ENCODE measurements around the gene OTOP2. TPM values are rescaled to one million over a fixed set of nuclear protein-coding genes. Genes with fewer than 3 reads are reported as not detected.

OTOP2 gene
- total and polyA plus RNA-seq, 2 of the 8 experiments (the other 6 are each of a cell fraction or from before 2014, with no cell fraction given): 0.23 TPM; not detected in 1

- POLR2A ChIA-PET (ENCODE audit: partially characterized antibody): interaction anchor here (1.0 to 1.8 kb wide), 2 partner anchors 14 to 18 kb away, joined by 4 to 5 read pairs; partner anchors contain the start of gene FDXR
- H3K4ac ChIP-seq (replicated peaks; ENCODE audit: insufficient read length, low read depth, low read length): no peak overlapping the region
- peaks cover 13% of the 10 kb centered on the region for H3K23me2 ChIP-seq (ENCODE audit: low read depth, low read length)
- no peak overlapping the region for H2AFZ ChIP-seq (ENCODE audit: low read length)
- H4K91ac ChIP-seq (replicated peaks; ENCODE audit: insufficient read length, low read length): no peak overlapping the region
- no peak overlapping the region for H3K27ac ChIP-seq (ENCODE audit: low read depth, low read length)
- H3K4me1 ChIP-seq (replicated peaks in 1 of 4; ENCODE audit: control insufficient read depth in 3 of 4, insufficient read depth in 4 of 4, low read length in 3 of 4): peaks cover 0 to 10% (median 4%) of the 10 kb centered on the region in 4 experiments; a peak in 4 of 7 replicates
- peaks cover 0 to 2% of the 10 kb centered on the region in 2 experiments for H4K20me1 ChIP-seq (replicated peaks in 1 of 2; ENCODE audit: control insufficient read depth in 1 of 2, insufficient read depth in 2 of 2, low read length in 2 of 2)
- no peak overlapping the region for H3K9ac ChIP-seq (replicated peaks in 1 of 4; ENCODE audit: extremely low read depth in 1 of 4, low read depth in 3 of 4, low read length in 3 of 4)
- H4K5ac ChIP-seq (ENCODE audit: insufficient read length, low read depth, low read length): no peak overlapping the region
- no peak overlapping the region for H3K4me3 ChIP-seq (ENCODE audit: extremely low read depth in 1 of 4, insufficient read depth in 2 of 4, low read depth in 3 of 4, low read length in 4 of 4)
- H3K9me3 ChIP-seq (ENCODE audit: insufficient read depth in 2 of 2, low read depth in 1 of 2, low read length in 1 of 2): no peaks in the 10 kb centered on the region
- no peaks in the 10 kb centered on the region for H3K36me3 ChIP-seq (ENCODE audit: control insufficient read depth in 2 of 4, insufficient read depth in 4 of 4, low read length in 3 of 4)
- no peak overlapping the region for H2BK20ac ChIP-seq (ENCODE audit: low read length)
- TF ChIP-seq USF2 (IDR thresholded peaks at IDR 0.05; ENCODE audit: low read length) (no peak), SRF (IDR thresholded peaks at IDR 0.05; ENCODE audit: low read depth, low read length) (no peak), CTBP2 (IDR thresholded peaks at IDR 0.05; ENCODE audit: borderline replicate concordance, insufficient read depth, insufficient read length, low read length) (no peak), CEBPB (IDR thresholded peaks at IDR 0.05; ENCODE audit: low read depth, low read length) (no peak), BACH1 (IDR thresholded peaks at IDR 0.05; ENCODE audit: low read length) (no peak), CBX8 (IDR thresholded peaks at IDR 0.05; ENCODE audit: borderline replicate concordance, low read depth, low read length) (no peak), KDM5A (IDR thresholded peaks at IDR 0.05; ENCODE audit: low read length) (no peak), TBP (IDR thresholded peaks at IDR 0.05; ENCODE audit: low read depth, low read length) (no peak), CBX5 (IDR thresholded peaks at IDR 0.05; ENCODE audit: low read depth, low read length) (no peak), RNF2 (IDR thresholded peaks at IDR 0.05; ENCODE audit: borderline replicate concordance, low read depth, low read length, missing control alignments, poor library complexity, severe bottlenecking) (no peak)
- no peak overlapping the region for H3K56ac ChIP-seq (replicated peaks; ENCODE audit: insufficient read length, low read depth, low read length)
- FAIRE-seq: no peak
- H3K79me1 ChIP-seq (ENCODE audit: low read depth, low read length): no peaks in the 10 kb centered on the region
- no peaks in the 10 kb centered on the region for H3K79me2 ChIP-seq (ENCODE audit: control insufficient read depth in 1 of 2, insufficient read depth in 2 of 2, low read length in 2 of 2)
- H2BK12ac ChIP-seq (ENCODE audit: low read depth, low read length): no peak overlapping the region
- H3K23ac ChIP-seq (ENCODE audit: insufficient read length): no peak overlapping the region
- H2BK120ac ChIP-seq (replicated peaks; ENCODE audit: low read depth, low read length): no peak overlapping the region
- no peak overlapping the region for H2BK5ac ChIP-seq (ENCODE audit: low read depth, low read length)
- CTCF ChIA-PET (ENCODE audit: partially characterized antibody): interaction anchor here (0.6 to 2.5 kb wide), 10 partner anchors 10 to 891 kb away, joined by 3 to 12 read pairs (median 4); no protein-coding TSS in a partner anchor
- no peak overlapping the region for H4K8ac ChIP-seq (ENCODE audit: extremely low read depth, insufficient read depth, low read length)
- DNase-seq (ENCODE audit: low read depth in 1 of 2, low spot score in 2 of 2): no peak
- no peak overlapping the region for H3K18ac ChIP-seq (ENCODE audit: extremely low read depth, low read length)
- H2BK15ac ChIP-seq (ENCODE audit: low read length): no peak overlapping the region
- H3K4me2 ChIP-seq (ENCODE audit: insufficient read depth in 1 of 2, low read depth in 2 of 2, low read length in 2 of 2): no peak overlapping the region
- H3K14ac ChIP-seq (ENCODE audit: insufficient read length): no peak overlapping the region
- no peak overlapping the region for H2AK5ac ChIP-seq (ENCODE audit: low read depth, low read length)
- peaks cover 16 to 37% (median 31%) of the 10 kb centered on the region in 4 experiments; a peak in 6 of 7 replicates for H3K27me3 ChIP-seq (replicated peaks in 1 of 4; ENCODE audit: control insufficient read depth in 3 of 4, extremely low read depth in 1 of 4, insufficient read depth in 3 of 4, low read length in 3 of 4)
- WGBS, 2 experiments (ENCODE audit: extremely low coverage in 1 of 2, insufficient coverage in 1 of 2, insufficient read length in 1 of 2, insufficient replicate concordance in 2 of 2, low coverage in 1 of 2, low lambda C conversion rate in 2 of 2, missing lambda C conversion rate in 1 of 2): 86% methylated on average over 7 of the region's 7 CpGs; no CpG with 5 or more reads in 1 of the 2 experiments
Observed at GRCh38 chr17:74890554-74890953, 33.5 kb upstream of the OTOP2 start.
